NCI-H2227 treated with DMSO at 0.1 percent for 48 hours (cell line): ENCODE data around the gene DPEP2.
"Not testable (repeated sequence)": the region's sequence is repeated elsewhere in the genome, so short reads cannot be mapped to it uniquely, and the experiment has no call there.

Source experiments
- DNase-seq: peaks from one replicate; lab custom pipeline; 2025; lab: John Stamatoyannopoulos, UW

Gene DPEP2

DNA sequence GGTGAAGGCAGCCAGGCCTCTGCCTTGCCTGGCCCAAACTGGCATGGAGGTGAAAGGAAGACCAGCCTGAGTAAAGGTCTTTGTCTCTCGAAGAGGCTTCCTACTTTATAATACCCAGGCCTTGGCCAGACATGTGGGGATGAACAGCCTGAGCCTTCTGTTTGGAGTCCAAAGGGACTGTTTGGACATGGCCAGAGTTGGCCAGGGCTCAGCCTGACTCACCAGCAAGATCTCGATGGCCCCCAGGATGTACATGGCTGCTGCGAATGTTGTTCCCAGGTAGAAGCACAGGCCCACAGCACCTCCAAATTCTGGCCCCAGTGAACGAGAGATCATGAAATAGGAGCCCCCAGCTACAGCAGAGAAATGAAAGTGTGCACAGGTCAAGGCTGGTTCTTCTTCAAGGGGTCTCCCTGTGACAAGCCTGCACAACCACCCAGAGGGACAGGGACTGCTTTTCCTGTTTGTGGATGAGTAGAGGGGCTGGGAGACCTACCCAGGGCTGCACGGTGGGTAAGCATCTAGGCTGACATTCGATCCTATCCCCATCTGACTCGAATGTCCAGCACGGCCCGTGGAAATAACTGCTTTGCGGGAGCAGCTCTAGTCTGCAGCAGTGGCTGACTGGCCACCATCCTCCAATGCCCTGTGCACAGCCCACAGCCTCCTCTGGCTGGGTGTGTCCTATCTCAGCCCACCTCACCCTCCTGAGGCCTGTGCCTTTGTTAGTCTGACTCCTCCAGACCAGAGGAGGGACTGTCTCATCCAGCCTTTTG lies 44.7 kb downstream of the DPEP2 start:
- no peak for DNase-seq

DNA sequence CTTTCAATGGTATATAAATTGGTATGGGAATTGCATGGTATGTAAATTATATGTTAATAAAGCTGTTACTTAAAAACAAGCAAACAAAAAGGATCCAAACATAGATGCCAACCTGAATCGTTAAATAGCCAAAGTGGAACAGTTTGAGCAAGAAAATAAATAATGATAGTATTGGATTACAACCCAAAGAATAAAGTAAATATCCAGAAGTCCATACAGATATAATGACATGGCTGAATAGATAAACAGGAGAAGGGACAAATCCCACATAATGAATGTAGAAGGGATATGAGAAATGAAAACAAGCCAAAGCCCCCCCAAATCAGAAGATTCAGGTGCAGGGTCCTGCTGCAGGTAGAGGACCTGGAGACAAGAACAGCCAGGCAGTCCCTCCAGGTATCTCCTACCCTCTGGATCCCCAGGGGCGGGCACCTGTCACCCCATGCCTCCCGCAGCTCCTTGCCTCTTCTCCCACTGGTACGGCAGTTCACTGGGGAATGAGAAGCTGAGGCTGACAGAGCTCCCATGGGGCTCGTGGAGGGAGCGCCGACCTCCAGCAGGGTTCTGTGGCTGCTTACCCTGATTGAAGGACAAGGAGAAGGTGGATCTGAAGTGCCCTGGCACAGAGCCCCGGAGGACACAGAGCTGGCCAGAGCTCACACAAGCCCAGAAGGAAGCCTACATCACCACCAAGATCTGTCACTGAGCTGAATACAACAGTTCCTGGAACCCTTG lies 45.5 kb downstream of the DPEP2 start:
- DNase-seq = no peak

DNA sequence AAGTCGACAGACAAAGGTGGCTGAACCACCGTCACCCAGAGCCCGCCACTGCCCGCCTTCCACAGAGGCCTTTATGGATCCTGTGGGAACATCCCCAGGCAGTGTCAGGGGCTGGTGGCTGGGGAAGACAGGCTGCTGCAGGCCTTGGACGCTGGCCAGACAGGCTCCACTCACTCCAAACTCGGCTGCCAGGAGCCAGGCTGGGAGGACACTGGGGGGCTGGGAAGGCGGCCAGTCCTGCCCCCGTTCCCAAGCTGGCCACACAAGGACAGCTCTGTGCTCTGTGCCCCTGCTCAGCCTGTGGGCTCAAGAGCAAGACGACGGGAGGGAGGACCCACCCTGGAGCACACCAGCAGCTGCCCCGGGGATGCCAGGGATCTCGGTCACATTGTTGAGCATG lies 47.8 kb downstream of the DPEP2 start:
- no peak for DNase-seq

DNA sequence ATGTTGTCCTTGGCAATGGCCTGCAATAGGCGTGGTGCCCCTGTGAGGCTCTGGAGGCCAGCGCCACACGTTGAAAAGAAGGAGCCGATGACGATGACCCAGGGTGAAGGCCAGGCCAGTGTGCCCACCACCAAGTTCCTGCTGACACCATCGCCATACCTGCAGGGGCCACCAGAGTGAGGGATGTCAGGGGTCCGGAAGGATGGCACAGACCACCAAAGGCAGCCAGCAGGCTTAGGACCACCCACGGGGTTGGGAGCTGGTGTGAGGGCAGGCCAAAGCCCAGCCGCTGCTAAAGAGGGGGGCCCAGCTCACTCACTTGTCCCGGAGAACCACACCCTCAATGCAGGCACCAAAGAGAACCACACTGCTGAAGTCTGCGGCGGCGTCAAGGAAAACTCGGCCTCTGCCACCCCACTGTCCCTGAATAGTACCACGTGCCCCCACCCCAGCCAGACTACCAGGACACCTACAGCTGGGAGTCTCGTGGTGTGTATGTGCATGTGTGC lies 48.9 kb downstream of the DPEP2 start:
- no peak for DNase-seq

GRCh38 chr16:67949645-67950044 lies 49.6 kb downstream of the DPEP2 start:
- DNase-seq = no peak

- DNase-seq = no peak
Observed at GRCh38 chr16:67948015-67948414, 51.3 kb downstream of the DPEP2 start.

DNA sequence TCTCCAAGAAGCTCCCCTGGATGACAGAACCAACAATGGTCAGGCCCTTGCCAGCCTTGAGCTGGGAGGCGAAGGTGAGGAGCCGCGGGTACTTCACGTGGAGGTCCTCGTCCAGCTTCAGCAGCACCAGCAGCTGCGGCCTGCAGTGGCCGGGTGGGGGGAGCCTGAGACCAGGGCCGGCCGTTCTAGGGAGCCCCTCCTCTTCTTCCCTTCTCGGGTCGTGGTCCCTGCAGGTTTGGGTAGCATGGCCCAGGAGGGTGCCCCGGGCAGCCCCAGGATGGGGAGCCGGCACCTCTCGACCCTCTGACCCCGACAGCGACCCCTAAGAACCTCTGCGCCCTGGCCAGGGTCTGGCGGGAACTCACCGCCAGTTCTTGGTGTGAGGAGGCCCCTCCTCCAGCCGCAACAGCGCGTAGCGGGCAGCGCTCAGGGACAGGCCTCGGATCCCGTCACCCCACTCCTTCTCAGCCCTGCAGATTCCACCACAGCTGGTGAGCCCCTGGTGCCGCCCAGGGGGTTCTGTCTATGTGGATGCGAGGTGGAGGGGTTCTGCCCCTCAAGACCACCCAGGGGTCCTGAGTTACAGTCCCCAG lies 52.2 kb downstream of the DPEP2 start:
- DNase-seq = no peak

DNA sequence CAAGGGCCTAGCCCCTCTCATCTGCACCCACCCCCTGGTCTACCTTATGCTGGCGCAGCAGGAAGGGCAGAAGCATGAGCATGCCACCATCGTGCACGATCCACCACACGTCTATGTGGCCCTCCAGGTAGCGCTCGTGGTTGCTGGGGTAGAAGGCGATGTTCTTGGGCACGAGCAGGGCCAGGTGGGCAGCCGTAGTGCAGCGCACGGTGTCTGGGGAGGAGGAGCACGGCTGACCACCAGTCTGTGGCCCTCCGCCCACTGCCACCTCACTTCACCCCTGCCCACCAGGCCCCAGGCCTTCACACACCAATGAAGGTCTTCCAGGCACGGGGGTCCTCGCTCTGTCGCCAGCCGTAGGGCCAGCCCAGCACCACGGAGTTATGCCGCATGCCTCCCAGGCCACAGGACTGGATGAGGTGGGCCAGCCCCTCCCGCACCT lies 53.1 kb downstream of the DPEP2 start:
- DNase-seq = no peak

DNA sequence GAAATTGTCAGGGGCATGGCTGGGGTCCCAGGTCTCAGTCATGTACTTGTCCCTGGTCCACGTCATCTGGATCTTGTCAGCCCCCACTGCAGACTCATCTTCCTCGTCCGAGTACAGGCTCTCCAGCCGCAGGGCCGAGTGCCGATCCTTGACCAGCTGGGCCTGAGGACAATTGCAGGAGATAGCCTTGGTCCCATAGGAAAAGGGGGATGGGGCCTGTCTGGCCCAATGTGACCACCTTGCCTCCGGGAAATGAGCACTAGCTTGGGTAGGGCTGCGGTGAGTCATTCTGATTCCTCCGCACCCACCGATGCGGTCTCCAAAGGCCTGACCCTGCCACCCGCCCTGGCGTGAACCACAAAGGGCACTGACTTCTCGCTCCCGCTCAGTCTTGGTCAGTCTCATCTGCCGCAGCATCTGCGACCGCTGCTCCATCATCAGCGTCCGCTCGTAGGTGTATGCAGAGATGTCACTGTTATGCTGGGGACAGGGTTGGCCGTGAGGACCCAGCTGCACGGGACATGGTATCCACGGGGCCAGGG lies 53.8 kb downstream of the DPEP2 start:
- no peak for DNase-seq

DNA sequence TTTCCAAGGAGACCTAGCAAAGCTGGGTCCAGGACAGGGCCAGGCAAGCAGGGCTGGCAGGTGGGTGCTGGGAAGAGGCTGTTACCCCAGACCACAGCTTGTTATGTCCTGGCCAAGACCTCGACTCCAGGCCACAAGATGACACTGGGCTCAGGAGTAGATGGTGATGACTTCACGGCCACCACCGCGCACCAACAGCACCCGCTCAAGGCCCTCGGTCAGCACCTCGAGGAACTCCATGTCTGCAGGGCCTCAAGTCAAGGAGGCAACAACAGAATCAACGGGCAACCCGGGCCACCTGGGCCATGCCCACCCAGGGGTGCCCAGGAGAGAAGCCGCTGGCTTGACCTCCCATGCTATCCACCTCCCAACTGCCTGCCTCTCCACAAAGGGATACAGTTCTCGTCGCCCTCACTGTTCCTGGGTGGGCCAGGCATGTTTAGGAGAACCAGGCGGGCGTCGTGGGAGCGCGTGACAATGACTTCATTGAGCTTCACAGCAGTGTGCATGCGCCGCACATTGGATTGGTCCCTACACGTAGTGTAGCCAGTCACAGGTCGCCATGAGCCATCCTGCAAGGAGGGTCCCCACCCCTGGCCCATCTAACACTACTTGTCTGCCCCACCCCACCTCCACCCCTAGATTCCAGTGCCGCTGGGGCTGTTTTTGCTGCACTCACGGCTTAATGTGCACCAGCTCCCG lies 54.4 kb downstream of the DPEP2 start:
- DNase-seq = no peak

GRCh38 chr16:67943619-67944504 lies 55.4 kb downstream of the DPEP2 start, which contains the start of gene LCAT:
TSS of gene LCAT (minus strand) at chr16:67944120. CDS start at chr16:67944101, 19 bp downstream.
- no peak for DNase-seq

DNA sequence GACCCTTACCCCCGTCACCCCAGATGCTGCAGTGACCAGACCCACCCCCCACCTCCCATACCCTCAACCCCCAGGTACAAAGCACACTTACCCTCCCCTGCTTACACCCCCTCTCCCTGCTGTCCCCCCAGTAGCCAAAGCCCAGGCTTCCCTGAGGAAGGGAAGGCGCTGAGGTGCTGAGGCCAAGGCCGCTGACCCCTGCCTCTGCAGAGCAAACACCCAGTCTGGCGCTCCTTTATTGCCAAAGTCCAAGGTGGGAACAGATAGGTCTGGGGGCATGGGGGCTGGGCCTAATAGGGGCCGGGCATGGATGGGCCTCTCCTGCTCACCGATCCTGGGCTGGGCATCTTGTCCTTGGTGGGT lies 56.0 kb downstream of the DPEP2 start:
- DNase-seq = no peak

- DNase-seq = no peak
Observed at GRCh38 chr16:67942510-67943255, 56.6 kb downstream of the DPEP2 start.

- DNase-seq = no peak
Observed at GRCh38 chr16:67942200-67942509, 57.1 kb downstream of the DPEP2 start.

GRCh38 chr16:67941469-67942199 lies 57.6 kb downstream of the DPEP2 start:
- no peak for DNase-seq

- DNase-seq = no peak
Observed at GRCh38 chr16:67940446-67941089, 58.7 kb downstream of the DPEP2 start.

DNA sequence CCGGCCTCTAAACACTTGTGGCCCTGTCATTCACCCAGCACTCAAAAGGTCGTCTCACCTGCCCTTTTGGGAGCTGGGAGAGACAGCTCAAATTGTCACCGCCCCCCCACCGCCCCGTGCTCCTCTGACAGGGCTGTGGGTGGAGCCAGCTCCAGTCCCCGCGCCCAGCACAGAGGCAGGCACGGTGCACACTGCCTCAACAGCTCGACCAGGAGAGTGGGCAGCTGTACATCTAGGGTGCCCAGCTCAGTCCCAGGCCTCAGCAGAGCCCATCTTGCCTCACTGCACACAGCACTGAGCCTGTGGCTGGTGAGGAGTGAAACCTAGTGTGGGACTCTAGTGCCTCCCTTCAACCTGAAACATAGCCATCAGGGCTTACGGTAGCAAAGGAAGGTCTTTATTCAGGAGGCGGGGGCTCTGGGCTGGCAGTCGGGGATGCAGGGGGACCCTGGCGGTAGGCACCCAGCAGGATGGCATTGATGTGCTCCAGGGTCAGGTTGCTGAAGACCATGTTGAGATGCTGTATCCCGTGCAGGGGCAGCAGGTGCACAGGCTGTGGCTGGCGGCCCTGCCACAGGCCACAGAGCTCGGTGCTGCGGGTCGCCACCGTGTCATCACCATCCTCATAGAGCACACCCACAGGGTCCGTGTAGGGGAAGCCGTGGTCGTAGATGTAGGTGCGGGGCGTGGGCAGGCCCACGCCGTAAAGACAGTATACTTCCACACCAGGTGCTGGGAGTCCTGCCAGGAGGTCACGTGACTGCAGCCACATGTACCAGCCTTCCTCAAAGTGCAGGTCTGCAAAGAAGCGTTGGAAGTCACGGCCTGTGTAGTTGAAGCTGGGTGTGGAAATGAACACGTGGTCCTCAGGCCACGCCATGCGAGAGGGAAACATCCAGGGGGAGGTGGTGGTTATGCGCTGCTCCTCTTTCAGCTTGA lies 59.5 kb downstream of the DPEP2 start:
- DNase-seq = no peak

DNA sequence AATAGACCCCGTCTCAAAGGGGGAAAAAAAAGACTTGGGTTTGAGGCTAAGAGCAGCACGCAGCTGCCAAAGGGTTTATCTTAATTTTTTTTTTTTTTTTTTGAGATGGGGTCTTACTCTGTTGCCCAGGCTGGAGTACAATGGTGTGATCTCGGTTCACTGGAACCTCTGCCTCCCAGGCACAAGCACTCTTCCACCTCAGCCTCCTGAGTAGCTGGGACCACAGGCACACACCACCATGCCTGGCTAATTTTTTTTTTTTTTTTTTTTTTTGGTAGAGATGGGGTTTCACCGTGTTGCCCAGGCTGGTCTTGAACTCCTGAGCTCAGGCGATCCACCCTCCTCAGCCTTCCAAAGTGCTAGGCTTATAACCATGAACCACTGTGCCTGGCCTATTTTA lies 61.6 kb downstream of the DPEP2 start:
- DNase-seq = not testable (repeated sequence)
